Left ventricle myocardium inferior (tissue), 1 donor: ENCODE measurements around the gene HMHB1. TPM values are rescaled to one million over a fixed set of nuclear protein-coding genes. Genes with fewer than 3 reads are reported as not detected.

ENCODE experiments used
- DNase-seq: peaks from one replicate; pipeline ENCODE4 v3.0.0-alpha.2; 2020
- H3K27ac ChIP-seq: fragments of 200-600 bp; replicated peaks from 2 replicates; pipeline ENCODE4 v1.8.0; 2021
- H3K27me3 ChIP-seq: fragments of 200-600 bp; 2 replicates; pipeline ENCODE4 v1.8.0; 2021; ENCODE audit warnings: low read depth
- H3K36me3 ChIP-seq: fragments of 200-600 bp; 2 replicates; pipeline ENCODE4 v1.8.0; 2021
- H3K4me1 ChIP-seq: fragments of 200-600 bp; 2 replicates; pipeline ENCODE4 v1.8.0; 2021
- H3K4me3 ChIP-seq: fragments of 200-600 bp; 2 replicates; pipeline ENCODE4 v1.8.0; 2021; ENCODE audit warnings: mild to moderate bottlenecking, moderate library complexity
- H3K9me3 ChIP-seq: fragments of 200-600 bp; replicated peaks from 2 replicates; pipeline ENCODE4 v1.8.0; 2021
- intact Hi-C: fragments of 100-400 bp; cut with micrococcal nuclease; formaldehyde crosslinking; loops from one replicate; pipeline ENCODE4 v1.11.0; 2022
- long read RNA-seq: library from polyadenylated mRNA; unstranded; transcript quantifications from one replicate; pipeline ENCODE4 v2.0.0, GENCODE V29; 2021
- total RNA-seq: library from RNA; stranded (reverse); fragmentation: NEBNext Ultra II Directional; extraction: Animal tissue kit (Norgen Biotek cat#: 25700); gene quantifications from one replicate; pipeline ENCODE4 v1.2.1, GENCODE V29; 2021
- TF ChIP-seq, protein P1 (sequence below): fragments of 200-600 bp; IDR thresholded peaks from 2 replicates; pipeline ENCODE4 v1.8.0; 2021; ENCODE audit warnings: antibody characterized with exemption, mild to moderate bottlenecking, borderline replicate concordance
- donor health status: DM: no; HTN: yes; CAD: no; lungs with severe emphysema.

Gene HMHB1
- total RNA-seq, result not detected
- long read RNA-seq, result 0 reads

- H3K9me3 ChIP-seq, result no peaks in the 10 kb centered on the region
- no peaks in the 10 kb centered on the region for H3K27me3 ChIP-seq
- no peaks in the 10 kb centered on the region for H3K36me3 ChIP-seq
- DNase-seq, result no peak
- intact Hi-C loops, result no loop called here
- H3K27ac ChIP-seq, result no peak within 1 kb of the TSS
- peaks cover 6% of the 10 kb centered on the region for H3K4me1 ChIP-seq
- TF ChIP-seq, protein P1, sequence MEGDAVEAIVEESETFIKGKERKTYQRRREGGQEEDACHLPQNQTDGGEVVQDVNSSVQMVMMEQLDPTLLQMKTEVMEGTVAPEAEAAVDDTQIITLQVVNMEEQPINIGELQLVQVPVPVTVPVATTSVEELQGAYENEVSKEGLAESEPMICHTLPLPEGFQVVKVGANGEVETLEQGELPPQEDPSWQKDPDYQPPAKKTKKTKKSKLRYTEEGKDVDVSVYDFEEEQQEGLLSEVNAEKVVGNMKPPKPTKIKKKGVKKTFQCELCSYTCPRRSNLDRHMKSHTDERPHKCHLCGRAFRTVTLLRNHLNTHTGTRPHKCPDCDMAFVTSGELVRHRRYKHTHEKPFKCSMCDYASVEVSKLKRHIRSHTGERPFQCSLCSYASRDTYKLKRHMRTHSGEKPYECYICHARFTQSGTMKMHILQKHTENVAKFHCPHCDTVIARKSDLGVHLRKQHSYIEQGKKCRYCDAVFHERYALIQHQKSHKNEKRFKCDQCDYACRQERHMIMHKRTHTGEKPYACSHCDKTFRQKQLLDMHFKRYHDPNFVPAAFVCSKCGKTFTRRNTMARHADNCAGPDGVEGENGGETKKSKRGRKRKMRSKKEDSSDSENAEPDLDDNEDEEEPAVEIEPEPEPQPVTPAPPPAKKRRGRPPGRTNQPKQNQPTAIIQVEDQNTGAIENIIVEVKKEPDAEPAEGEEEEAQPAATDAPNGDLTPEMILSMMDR, result no peak
- H3K4me3 ChIP-seq, result no peak within 1 kb of the TSS
Measured at GRCh38 chr5:143812085-143812705, at the start of gene HMHB1. Gene HMHB1 (plus strand): TSS chr5:143812161.

DNA sequence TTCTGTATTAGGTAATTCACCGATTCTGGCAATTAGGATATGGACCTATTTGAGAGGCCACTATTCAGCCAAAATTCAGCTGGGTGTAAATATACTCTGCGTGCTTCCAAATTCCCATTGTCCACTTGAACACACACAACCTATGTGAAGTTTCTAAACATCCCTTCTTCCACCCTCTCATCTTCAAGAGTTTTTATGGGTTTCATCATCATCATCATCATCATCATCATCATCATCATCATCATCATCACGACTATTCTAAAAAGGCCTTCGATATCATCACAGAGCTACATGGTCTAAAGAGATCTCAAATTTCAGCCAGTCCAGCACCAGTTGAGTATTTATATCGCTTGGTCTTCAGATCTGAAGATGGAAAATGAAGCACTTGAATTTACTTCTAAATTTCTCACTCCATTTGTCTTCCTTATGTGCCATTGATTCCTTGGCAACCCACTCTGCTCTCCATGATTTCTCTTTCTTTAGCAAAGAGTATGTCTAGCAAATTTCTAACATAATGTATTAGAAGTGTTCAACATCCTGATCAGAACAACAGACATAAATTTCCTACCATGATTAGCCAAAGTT lies 49.2 kb upstream of the HMHB1 start:
- DNase-seq, result no peak
- H3K27me3 ChIP-seq, result no peaks in the 10 kb centered on the region
- no peak overlapping the region for H3K27ac ChIP-seq
- H3K9me3 ChIP-seq, result no peaks in the 10 kb centered on the region
- no peak overlapping the region for H3K4me3 ChIP-seq
- TF ChIP-seq, protein P1, result no peak
- peaks cover 27% of the 10 kb centered on the region for H3K4me1 ChIP-seq
- H3K36me3 ChIP-seq, result no peaks in the 10 kb centered on the region
- intact Hi-C loops, result no loop called here

GRCh38 chr5:143767162-143767561 lies 44.8 kb upstream of the HMHB1 start:
- H3K9me3 ChIP-seq, result no peaks in the 10 kb centered on the region
- no peak overlapping the region for H3K4me3 ChIP-seq
- no peak for DNase-seq
- intact Hi-C loops, result no loop called here
- no peaks in the 10 kb centered on the region for H3K36me3 ChIP-seq
- TF ChIP-seq, protein P1, result no peak
- no peak overlapping the region for H3K27ac ChIP-seq
- no peaks in the 10 kb centered on the region for H3K4me1 ChIP-seq
- no peaks in the 10 kb centered on the region for H3K27me3 ChIP-seq

DNA sequence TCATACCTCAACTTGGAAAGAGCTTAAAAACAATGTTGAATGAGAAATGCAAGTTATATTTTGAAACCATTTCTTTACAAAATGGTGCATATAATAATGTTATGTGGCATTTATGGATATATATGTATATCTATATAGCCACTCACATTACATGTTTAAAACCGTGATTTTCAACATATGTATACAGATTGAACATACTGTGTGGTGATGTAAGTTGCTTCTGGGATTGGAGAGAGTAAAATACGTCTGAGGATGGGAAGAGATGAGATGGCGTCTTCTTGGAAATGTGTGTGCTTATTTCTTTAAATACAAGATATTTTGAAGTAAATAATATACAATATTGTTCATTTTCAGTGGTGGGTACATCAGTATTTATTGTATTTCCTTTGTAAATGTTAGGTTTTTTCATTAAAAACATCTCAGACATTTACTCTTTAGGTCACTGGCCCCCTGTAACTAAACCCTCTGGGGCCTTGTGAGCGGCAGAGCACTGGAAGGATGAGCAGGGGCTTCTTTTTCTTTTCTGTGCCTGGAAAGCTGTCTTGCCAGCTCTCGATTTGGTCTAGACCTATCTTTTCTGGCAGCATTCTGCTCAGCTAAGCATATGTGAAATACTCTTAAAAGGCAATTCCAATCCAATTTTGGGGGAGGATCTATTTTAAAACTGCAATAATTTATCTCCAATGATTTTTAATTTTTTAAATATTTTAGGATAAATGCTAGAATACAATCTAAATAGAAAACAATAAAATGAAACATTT lies 42.8 kb upstream of the HMHB1 start:
- intact Hi-C loops, result no loop called here
- Histone ChIP-seq H3K27me3 (no peaks in the 10 kb centered on the region), H3K4me1 (no peaks in the 10 kb centered on the region), H3K27ac (no peak overlapping the region), H3K9me3 (no peaks in the 10 kb centered on the region), H3K4me3 (no peak overlapping the region), H3K36me3 (no peaks in the 10 kb centered on the region)
- no peak for DNase-seq
- TF ChIP-seq, protein P1, result no peak

DNA sequence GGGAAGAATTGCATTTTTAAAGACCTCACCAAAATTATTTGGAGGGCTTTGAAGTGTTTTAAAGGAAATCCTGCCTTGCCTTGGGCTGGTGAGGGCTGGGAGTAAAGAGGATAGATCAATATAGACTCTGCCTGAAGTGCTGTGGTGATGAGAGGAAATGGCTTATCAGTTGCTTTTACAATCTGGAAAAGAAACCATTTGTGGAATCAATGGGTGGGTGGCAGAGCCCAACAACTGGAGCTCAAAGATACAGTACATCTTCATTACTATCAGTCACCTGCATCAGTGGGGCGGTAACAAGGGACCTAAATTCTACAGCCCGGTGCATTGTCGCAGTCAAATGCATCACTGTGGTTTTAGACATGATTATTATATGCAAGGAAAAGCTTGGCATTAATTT lies 41.5 kb upstream of the HMHB1 start:
- intact Hi-C loops, result no loop called here
- Histone ChIP-seq H3K27me3 (no peaks in the 10 kb centered on the region), H3K4me3 (no peak overlapping the region), H3K9me3 (no peaks in the 10 kb centered on the region), H3K36me3 (no peaks in the 10 kb centered on the region), H3K4me1 (no peaks in the 10 kb centered on the region), H3K27ac (no peak overlapping the region)
- TF ChIP-seq, protein P1, result no peak
- no peak for DNase-seq
